HG03175 (cell line): ENCODE data around the gene RNF13.
A peak's percentile ranks its signal among the peaks of the same experiment; 100 is the strongest.
"Not testable (repeated sequence)": the region's sequence is repeated elsewhere in the genome, so short reads cannot be mapped to it uniquely, and the experiment has no call there.

ENCODE experiments used
- ATAC-seq: cut with Tn5 transposase; IDR thresholded peaks from one replicate; pipeline ENCODE4 v1.9.1; 2021; ENCODE audit warnings: mild to moderate bottlenecking, moderate library complexity; ENCODE audit not compliant: unreplicated experiment

The RNF13 gene

GRCh38 chr3:149800693-149801092 is 12.3 kb upstream of the RNF13 start:
- ATAC-seq, result no peak

GRCh38 chr3:149801195-149801594 is 11.8 kb upstream of the RNF13 start:
- ATAC-seq, result no peak

- no peak for ATAC-seq
Observed at GRCh38 chr3:149801639-149802038, 11.4 kb upstream of the RNF13 start.

GRCh38 chr3:149806171-149806778 is 6.7 kb upstream of the RNF13 start:
- no peak for ATAC-seq

- ATAC-seq, result no peak
Observed at GRCh38 chr3:149808209-149808829, 4.7 kb upstream of the RNF13 start.

GRCh38 chr3:149809699-149810098 is 3.3 kb upstream of the RNF13 start:
- ATAC-seq, result no peak

- ATAC-seq, result no peak
Observed at GRCh38 chr3:149810846-149811245, 2.2 kb upstream of the RNF13 start.

GRCh38 chr3:149812165-149812605 is 830 bp upstream of the RNF13 start:
- ATAC-seq, result no peak

- ATAC-seq, result peak; percentile 28
Observed at GRCh38 chr3:149813367-149814281, 609 bp downstream of the RNF13 start.

- ATAC-seq, result no peak
Observed at GRCh38 chr3:149815321-149815720, 2.3 kb downstream of the RNF13 start.

GRCh38 chr3:149815728-149816127 is 2.7 kb downstream of the RNF13 start:
- no peak for ATAC-seq

- no peak for ATAC-seq
Observed at GRCh38 chr3:149816311-149816710, 3.3 kb downstream of the RNF13 start.

GRCh38 chr3:149816986-149817385 is 4.0 kb downstream of the RNF13 start:
- ATAC-seq, result no peak

GRCh38 chr3:149819432-149819831 is 6.4 kb downstream of the RNF13 start:
- ATAC-seq, result no peak

GRCh38 chr3:149820183-149820582 is 7.2 kb downstream of the RNF13 start:
- ATAC-seq, result no peak

GRCh38 chr3:149826636-149827035 is 13.6 kb downstream of the RNF13 start:
- ATAC-seq, result no peak

- ATAC-seq, result no peak
Observed at GRCh38 chr3:149828390-149828789, 15.4 kb downstream of the RNF13 start.

GRCh38 chr3:149829631-149830030 is 16.6 kb downstream of the RNF13 start:
- not testable (repeated sequence) for ATAC-seq

GRCh38 chr3:149830902-149831301 is 17.9 kb downstream of the RNF13 start:
- ATAC-seq, result no peak

GRCh38 chr3:149831321-149831720 is 18.3 kb downstream of the RNF13 start:
- no peak for ATAC-seq

GRCh38 chr3:149832086-149832485 is 19.1 kb downstream of the RNF13 start:
- no peak for ATAC-seq

GRCh38 chr3:149833241-149833640 is 20.2 kb downstream of the RNF13 start:
- ATAC-seq, result no peak
